ENCODE data around the gene APPL2.
A peak's percentile ranks its signal among the peaks of the same experiment; 100 is the strongest.

The APPL2 gene

DNA sequence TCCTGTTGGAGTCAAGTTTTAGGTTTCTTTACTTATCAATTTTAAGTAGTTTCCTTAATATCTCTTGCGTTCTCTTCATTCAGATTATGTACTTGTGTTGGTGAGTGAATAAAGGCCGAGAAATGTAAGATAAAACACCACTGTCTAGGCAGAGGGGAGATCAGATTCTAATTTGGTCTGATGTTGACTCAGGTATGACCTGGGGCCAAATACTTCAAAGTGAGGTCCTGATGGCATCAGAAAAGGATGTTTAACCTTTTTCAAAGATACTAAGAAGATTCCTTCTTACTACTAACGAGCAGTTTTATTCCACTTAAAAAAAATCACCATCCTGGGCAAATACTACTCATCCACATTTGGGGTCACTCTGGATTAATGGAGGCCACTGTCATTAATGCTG, 26.9 kb downstream of the APPL2 start:
- TF ChIP-seq, protein P1, sequence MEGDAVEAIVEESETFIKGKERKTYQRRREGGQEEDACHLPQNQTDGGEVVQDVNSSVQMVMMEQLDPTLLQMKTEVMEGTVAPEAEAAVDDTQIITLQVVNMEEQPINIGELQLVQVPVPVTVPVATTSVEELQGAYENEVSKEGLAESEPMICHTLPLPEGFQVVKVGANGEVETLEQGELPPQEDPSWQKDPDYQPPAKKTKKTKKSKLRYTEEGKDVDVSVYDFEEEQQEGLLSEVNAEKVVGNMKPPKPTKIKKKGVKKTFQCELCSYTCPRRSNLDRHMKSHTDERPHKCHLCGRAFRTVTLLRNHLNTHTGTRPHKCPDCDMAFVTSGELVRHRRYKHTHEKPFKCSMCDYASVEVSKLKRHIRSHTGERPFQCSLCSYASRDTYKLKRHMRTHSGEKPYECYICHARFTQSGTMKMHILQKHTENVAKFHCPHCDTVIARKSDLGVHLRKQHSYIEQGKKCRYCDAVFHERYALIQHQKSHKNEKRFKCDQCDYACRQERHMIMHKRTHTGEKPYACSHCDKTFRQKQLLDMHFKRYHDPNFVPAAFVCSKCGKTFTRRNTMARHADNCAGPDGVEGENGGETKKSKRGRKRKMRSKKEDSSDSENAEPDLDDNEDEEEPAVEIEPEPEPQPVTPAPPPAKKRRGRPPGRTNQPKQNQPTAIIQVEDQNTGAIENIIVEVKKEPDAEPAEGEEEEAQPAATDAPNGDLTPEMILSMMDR (conservative IDR thresholded peaks at IDR 0.05; ENCODE audit: low read depth, low read length), result no peak
- DNase-seq (ENCODE audit: low read depth), result no peak
- no peak overlapping the region for H3K4me3 ChIP-seq (ENCODE audit: low read depth, low read length)

DNA sequence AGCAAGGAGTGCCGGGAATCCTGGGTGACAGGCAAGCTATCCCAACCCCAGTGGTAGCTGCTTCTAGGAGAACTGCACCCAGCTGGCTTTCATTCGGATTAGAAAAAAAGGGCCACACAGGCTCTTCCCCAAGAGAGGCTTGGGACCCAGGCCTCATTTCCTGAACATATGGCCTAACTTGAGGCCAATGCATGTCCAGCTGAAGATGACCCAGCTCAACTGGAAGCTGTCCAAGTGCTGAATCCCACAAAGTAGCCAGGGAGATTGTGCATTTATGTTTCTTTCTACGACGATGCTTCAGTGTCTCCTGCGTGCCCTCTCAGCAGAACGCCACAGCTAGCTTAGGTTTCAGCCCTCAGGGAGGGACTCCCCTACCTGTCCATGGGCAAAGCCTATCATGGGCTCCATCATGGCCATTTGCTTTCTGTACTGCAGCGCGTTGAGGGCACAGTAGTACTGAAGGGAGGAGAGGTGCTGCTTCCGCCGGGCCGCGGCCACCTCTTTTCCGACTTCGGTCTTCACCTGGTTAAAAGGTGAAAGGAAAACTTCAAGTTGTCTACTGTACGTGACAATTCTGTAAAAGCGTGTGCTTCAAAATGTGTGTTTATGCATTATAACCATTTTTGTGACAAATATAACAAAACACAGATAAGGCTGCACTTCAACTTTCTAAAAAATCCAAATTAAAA, 29.1 kb downstream of the APPL2 start:
- TF ChIP-seq, protein P1 (conservative IDR thresholded peaks at IDR 0.05; ENCODE audit: low read depth, low read length), result no peak
- no peak overlapping the region for H3K4me3 ChIP-seq (ENCODE audit: low read depth, low read length)
- DNase-seq (ENCODE audit: low read depth), result peak; percentile 24

DNA sequence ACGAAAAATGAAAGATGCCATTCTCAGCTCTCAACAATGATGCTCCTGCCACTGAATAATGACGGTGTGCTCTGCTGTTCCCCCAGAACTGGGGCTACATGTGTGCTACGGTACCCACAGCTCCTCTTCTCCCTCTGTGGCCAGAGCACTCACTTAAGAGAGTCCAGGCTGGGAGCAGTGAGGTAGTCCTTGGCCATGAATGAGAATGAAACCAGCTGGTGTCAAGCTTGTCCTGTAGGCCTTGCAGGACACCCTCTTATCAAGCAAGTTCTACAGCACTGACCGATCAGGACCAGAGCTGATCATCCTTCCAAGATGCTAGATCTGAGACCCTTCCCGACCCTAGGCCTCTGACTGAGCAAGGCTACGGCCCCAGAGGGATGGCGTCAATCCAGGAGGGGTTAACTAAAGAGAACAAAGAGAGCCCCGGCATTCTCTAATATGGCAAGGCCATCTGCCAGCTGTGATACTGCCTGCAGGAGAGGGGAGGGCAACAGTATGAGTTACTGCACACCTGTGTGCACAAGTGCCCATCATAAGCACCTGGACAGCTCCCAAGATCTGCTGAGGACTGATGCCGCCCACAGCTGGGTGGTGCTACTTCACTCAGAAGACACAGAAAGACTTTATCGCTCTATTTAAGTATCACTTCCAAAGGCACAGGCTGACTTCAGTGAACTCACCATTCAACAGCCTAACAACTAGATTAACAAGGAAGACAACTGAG, 30.5 kb downstream of the APPL2 start:
- no peak overlapping the region for H3K4me3 ChIP-seq (ENCODE audit: low read depth, low read length)
- TF ChIP-seq, protein P1 (conservative IDR thresholded peaks at IDR 0.05; ENCODE audit: low read depth, low read length), result no peak

DNA sequence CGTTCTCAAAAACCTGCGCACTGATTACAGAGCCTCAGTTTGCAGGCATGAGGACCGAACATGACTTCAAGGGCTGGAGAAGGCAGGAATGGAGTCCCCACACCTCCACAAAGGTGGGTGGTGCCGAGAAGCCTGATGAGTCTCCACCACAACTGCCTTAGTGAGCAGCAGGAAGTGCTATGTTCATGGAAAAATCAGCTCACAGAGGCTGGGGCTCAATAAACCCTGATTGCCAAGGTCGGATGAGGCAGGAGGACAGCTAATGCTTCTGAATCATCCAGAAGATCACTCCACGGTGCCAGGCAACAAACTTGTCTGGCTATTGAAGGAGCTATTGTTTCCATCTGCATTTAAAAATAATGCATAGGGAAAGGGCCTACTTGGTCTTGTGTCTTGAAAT, 31.1 kb downstream of the APPL2 start:
- H3K4me3 ChIP-seq (ENCODE audit: low read depth, low read length), result no peak overlapping the region
- TF ChIP-seq, protein P1 (conservative IDR thresholded peaks at IDR 0.05; ENCODE audit: low read depth, low read length), result no peak
- peak; percentile 54 for DNase-seq (ENCODE audit: low read depth)

More for the DNA sequence above, 30.5 kb downstream of the APPL2 start:
- no peak for DNase-seq (ENCODE audit: low read depth)

DNA sequence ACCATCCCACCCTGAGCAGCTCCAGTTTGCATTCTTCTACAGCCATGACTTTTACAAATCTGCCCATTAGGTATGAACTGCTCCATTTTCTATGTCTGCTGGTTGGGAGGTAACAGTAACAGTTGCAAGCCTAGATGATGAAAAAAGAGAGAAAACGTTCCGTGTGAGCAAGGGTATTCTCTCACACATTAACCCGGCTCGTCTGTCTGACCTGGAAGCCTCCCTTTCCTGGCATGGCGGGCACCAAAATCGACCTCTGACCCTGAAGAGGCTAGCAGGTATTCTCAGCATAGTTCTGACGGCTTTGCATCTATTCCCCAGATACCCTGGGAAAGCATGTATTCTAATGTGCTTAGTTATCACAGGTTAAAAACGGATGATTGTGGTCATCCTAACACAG, 31.8 kb downstream of the APPL2 start:
- DNase-seq (ENCODE audit: low read depth), result no peak
- TF ChIP-seq, protein P1 (conservative IDR thresholded peaks at IDR 0.05; ENCODE audit: low read depth, low read length), result no peak
- H3K4me3 ChIP-seq (ENCODE audit: low read depth, low read length), result no peak overlapping the region

DNA sequence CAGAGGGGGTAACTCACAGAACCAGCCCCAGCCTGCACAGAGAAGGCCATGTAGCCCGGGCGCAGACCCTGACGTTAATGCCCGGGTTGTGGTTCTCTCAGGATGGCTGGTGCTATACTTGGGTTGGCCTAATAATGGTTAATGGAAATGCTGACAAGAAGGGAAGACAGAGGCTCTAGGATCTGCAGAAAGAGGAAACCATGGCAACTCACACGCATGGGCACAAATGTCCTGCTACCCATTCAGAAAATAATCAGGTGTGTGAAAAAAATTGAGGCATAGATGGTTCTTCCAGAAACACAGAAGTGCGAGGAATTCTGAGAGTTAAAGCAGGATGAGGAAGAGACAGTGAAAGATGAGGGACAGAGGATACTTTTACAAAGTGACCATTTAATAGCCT, 33.8 kb downstream of the APPL2 start:
- DNase-seq (ENCODE audit: low read depth), result no peak
- no peak overlapping the region for H3K4me3 ChIP-seq (ENCODE audit: low read depth, low read length)
- TF ChIP-seq, protein P1 (conservative IDR thresholded peaks at IDR 0.05; ENCODE audit: low read depth, low read length), result no peak

Measured in choroid plexus epithelial cell (primary cell).